ENCODE results near the gene ANKRD13D. TPM values are rescaled to one million over a fixed set of nuclear protein-coding genes. Genes with fewer than 3 reads are reported as not detected.

ANKRD13D gene
- polyA plus RNA-seq, 1 donor from 2014 or later = 93.5 TPM

DNA sequence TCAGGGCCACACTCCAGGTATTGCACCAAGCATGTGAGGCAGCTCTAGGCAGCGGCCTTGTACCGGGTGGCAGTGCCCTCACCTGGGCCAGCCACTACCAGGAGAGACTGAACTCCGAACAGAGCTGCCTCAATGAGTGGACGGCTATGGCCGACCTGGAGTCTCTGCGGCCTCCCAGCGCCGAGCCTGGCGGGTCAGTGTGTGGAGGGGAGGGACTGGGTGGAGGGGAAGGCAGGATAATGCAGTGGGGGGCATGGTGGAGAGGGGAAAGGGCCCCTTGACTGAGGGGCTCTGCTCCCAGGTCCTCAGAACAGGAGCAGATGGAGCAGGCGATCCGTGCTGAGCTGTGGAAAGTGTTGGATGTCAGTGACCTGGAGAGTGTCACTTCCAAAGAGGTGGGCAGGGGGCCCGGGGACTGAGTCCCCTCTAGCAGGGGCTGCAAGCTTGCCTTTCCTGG, 18.5 kb downstream of the ANKRD13D start:
- Histone ChIP-seq H3F3A (ENCODE audit: insufficient read depth, low read length, poor library complexity, severe bottlenecking) (no peaks in the 10 kb centered on the region), H2AFZ (ENCODE audit: low read depth, low read length) (no peak overlapping the region), H3K9ac (ENCODE audit: low read length) (no peak overlapping the region), H3K9me2 (ENCODE audit: insufficient read depth, low read length) (no peaks in the 10 kb centered on the region), H3K79me2 (replicated peaks; ENCODE audit: insufficient read depth, low read length) (no peaks in the 10 kb centered on the region), H3K4me3 (ENCODE audit: low read length) (no peak overlapping the region), H3K9me3 (ENCODE audit: low read length) (no peaks in the 10 kb centered on the region), H4K20me1 (ENCODE audit: insufficient read depth) (no peaks in the 10 kb centered on the region), H3K36me3 (ENCODE audit: insufficient read depth, low read length) (no peaks in the 10 kb centered on the region), H3K4me2 (ENCODE audit: low read length) (no peak overlapping the region), H3K27ac (ENCODE audit: low read length) (no peak overlapping the region), H3K27me3 (ENCODE audit: insufficient read depth, low read depth, low read length) (peaks cover 16% of the 10 kb centered on the region)
- TF ChIP-seq RAD21 (conservative IDR thresholded peaks at IDR 0.05) = no peak
- TF ChIP-seq POLR2AphosphoS5 (IDR thresholded peaks at IDR 0.05) = no peak
- TF ChIP-seq EP300 (conservative IDR thresholded peaks at IDR 0.05; ENCODE audit: poor library complexity, severe bottlenecking) = no peak
- no peak for TF ChIP-seq REST (IDR thresholded peaks at IDR 0.05; ENCODE audit: borderline replicate concordance)
- no peak for TF ChIP-seq SMC3 (conservative IDR thresholded peaks at IDR 0.05; ENCODE audit: poor library complexity)
- TF ChIP-seq TAF1 (IDR thresholded peaks at IDR 0.05; ENCODE audit: low read depth) = no peak
- no peak for TF ChIP-seq CTCF (IDR thresholded peaks at IDR 0.05; ENCODE audit: poor library complexity, severe bottlenecking)
- no peak for TF ChIP-seq MXI1 (conservative IDR thresholded peaks at IDR 0.05; ENCODE audit: poor library complexity, severe bottlenecking)
- TF ChIP-seq EZH2 (IDR thresholded peaks at IDR 0.05; ENCODE audit: borderline replicate concordance, insufficient read depth, low read length, poor library complexity, severe bottlenecking) = no peak

- no peak overlapping the region for H2AFZ ChIP-seq (ENCODE audit: low read depth, low read length)
- peaks cover 9% of the 10 kb centered on the region for H3K27me3 ChIP-seq (ENCODE audit: insufficient read depth, low read depth, low read length)
- H3K9ac ChIP-seq (ENCODE audit: low read length) = no peak overlapping the region
- H3K27ac ChIP-seq (ENCODE audit: low read length) = no peak overlapping the region
- H4K20me1 ChIP-seq (ENCODE audit: insufficient read depth) = no peaks in the 10 kb centered on the region
- no peak overlapping the region for H3K4me2 ChIP-seq (ENCODE audit: low read length)
- no peak for TF ChIP-seq EZH2 (IDR thresholded peaks at IDR 0.05; ENCODE audit: borderline replicate concordance, insufficient read depth, low read length, poor library complexity, severe bottlenecking)
- no peak for TF ChIP-seq MXI1 (conservative IDR thresholded peaks at IDR 0.05; ENCODE audit: poor library complexity, severe bottlenecking)
- TF ChIP-seq CTCF (IDR thresholded peaks at IDR 0.05; ENCODE audit: poor library complexity, severe bottlenecking) = no peak
- TF ChIP-seq POLR2AphosphoS5 (IDR thresholded peaks at IDR 0.05) = no peak
- no peak for TF ChIP-seq RAD21 (conservative IDR thresholded peaks at IDR 0.05)
- no peak overlapping the region for H3K4me3 ChIP-seq (ENCODE audit: low read length)
- H3K9me3 ChIP-seq (ENCODE audit: low read length) = no peaks in the 10 kb centered on the region
- no peaks in the 10 kb centered on the region for H3K9me2 ChIP-seq (ENCODE audit: insufficient read depth, low read length)
- no peaks in the 10 kb centered on the region for H3K79me2 ChIP-seq (replicated peaks; ENCODE audit: insufficient read depth, low read length)
- no peaks in the 10 kb centered on the region for H3K36me3 ChIP-seq (ENCODE audit: insufficient read depth, low read length)
- no peaks in the 10 kb centered on the region for H3F3A ChIP-seq (ENCODE audit: insufficient read depth, low read length, poor library complexity, severe bottlenecking)
Measured at GRCh38 chr11:67308031-67308866, 19.1 kb downstream of the ANKRD13D start.

All from neural cell (in vitro differentiated cells).